NCI-H82 (cell line): ENCODE data around the gene EXOC3L1.

Source experiments
- DNase-seq: peaks from one replicate; lab custom pipeline; 2025; lab: John Stamatoyannopoulos, UW

EXOC3L1 gene

DNA sequence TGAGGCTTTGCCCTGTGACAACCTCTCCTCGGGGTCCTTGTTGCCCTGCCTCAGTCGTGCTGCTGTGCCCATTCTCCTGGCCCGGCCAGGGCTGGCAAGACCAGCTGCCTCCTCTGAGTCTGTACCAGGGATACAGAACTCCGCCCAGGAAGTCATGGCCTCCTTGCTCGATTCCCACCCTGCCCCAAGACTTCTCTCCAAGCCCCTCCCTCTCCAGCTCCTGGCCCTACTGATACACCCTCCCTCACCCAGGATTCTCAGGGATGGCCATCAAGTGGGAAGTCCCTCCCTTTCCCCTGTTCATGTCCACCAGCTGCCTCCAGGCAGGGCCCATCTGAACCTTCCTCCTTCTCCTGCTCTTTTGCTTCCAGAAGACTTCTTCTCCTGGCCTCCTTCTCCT lies 25.8 kb upstream of the EXOC3L1 start:
- DNase-seq: no peak

DNA sequence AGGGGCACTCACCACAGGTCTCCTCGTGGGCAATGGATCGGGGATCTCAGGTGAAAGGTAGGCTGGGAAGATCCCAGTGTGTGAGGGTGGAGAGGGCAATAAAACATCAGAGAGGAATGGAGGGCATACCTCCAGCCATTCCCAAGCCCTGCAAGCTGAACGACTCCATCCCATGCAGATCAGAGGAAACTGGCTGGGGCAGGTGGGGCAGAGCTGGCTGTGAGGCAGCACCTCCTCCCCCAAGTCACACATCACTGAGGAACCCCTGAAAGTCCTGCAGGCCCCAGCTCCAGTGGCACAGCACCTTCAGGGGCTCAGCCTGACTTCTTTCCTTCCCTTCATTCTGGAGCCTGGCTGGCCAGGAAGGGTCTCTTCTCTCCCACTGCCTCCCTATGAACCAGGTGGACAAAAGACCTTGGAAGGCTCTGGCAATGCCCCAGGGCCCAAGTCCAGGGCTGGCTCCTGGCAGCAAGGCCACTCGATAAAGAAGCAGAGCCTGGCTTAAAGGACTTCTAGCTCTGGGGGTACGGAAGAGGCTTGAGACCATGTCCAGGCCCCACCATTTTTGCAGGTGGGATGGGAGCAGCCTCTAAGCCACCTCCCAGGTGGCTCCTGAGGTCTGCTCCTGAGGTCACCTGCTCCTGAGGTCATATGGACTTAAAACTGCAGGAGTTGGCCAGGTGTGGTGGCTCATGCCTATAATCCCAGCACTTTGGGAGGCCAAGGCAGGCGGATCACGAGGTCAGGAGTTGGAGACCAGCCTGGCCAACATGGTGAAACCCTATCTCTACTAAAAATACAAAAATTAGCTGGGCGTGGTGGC lies 23.5 kb upstream of the EXOC3L1 start:
- no peak for DNase-seq

DNA sequence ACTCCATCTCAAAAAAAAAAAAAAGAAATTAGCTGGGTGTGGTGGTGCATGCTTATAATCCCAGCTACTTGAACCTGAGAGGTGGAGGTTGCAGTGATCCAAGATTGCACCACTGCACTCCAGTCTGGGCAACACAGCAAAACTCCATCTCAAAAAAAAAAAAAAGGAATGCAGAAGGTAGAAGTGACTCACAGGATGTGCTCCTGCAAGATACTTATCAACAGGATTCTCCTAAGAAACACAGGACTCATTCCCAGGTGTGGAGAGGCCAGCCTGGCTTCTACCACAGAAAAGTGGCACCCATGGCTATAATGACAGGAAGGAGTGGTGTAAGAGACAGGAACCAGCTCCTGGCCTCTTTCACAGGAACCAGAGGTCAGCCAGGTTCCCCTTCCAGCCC lies 22.8 kb upstream of the EXOC3L1 start:
- no peak for DNase-seq

DNA sequence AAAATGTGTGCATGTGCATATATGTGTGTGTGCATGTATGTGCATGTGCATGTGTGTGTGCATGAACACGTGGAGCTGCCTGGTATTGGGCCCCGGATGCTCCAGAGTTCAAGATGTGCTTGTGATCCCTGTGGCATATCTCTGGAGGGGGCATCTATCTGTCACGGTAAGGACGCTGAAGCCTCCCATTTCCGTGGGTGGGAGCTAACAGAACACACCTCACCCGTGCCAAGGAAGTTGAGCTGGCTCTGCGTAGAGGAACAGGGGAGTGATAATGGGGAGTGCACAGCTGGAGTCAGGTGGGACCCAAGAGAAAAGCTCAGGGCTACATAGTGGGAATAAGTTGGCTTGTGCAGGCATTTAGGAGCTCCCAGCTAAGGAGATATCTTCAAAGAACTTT lies 21.7 kb upstream of the EXOC3L1 start:
- DNase-seq: no peak

DNA sequence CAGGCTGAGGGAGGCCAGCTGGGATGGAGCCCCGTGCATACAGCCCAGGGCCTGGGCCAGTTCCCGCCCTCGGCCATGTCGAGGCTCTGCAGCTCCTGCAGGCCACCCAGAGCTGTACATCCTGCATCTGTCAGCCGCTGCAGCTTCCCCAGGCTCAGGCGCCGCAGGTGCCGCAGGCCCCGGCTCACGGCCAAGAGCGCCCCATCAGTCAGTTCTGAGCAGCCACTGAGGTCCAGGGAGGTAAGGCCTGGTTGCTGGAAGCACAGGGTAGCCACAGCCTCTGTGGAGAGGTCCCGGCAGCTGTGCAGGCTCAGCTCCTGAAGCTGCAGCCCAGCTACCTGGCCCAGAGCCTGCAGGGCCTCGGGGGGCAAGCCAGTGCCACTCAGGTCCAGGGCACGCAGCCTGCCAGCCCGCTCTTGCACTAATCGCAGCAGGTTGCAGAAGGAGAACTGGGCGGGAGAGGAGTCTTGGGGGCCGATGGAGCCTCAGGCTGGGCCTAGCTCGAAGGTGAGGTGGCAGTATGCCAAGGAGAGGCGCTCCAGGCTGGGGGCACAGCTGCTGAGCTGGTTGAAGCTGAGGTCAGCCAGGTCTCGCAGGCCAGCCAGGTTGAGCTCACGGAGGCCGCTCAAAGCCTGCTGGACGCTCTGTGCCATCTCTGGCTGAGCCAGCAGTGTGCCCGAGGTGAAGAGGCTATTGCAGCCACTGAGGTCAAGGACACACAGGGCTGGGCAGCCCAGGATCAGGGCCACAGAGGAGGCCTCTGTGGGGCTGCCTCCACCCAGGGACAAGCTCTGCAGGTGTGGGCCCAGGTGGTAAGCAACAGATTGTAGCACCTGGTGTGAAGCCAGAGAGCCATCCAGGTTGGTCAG lies 20.4 kb upstream of the EXOC3L1 start:
- DNase-seq: no peak

DNA sequence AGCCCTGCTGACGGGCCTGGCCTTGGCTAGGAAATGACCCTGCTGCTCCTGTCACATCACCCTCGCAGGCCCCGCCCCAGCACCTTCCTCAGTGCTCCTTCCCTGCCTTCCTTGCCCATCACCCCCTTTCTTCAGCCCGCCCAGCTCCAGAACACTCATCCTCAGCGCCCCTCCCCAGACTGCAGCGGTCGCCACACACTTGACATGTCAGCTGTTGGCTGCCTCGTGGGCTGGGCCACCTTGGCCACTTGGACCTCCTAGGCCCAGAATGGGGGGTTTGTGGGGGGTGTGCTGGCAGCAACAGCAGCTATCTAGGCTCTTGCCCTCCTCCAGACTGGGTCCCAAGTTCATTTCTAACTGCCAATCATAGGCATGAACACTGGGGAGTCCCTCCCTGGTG lies 19.6 kb upstream of the EXOC3L1 start:
- DNase-seq: no peak

DNA sequence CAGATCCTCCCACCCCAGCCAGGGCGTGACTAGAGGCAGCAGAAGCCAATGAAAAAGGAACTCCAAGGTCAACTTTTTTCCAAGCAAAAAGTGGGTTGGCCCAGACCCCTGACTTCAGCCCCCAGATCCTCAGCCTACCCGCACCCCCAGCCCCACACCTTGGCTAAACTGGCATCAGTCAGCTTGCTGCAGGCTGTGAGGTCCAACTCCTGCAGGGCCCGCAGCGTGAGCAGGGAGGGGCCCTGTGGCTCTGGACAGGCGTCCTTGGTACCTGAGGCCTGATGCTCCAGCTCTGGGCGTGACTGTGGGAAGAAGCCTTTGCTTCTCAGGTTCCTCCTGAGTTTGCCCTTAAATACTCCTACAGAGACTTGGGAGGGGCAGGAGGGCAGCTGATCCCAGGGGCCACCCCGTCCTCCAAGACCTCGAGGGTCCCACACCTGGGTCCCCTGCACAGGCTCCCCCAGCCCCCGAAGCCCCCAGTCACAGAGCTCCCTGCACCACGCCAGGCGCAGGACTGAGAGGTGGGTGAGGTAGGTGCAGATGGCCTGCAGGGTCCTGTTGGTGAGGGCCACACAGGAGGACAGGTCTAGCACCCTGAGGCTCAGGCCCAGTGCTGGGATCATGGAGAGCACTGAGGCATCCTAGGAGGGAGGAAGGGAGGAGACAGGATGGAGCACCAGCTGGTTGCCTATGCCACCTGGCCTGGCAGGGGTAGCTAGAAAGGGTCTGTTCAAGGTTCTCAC lies 18.4 kb upstream of the EXOC3L1 start:
- no peak for DNase-seq

DNA sequence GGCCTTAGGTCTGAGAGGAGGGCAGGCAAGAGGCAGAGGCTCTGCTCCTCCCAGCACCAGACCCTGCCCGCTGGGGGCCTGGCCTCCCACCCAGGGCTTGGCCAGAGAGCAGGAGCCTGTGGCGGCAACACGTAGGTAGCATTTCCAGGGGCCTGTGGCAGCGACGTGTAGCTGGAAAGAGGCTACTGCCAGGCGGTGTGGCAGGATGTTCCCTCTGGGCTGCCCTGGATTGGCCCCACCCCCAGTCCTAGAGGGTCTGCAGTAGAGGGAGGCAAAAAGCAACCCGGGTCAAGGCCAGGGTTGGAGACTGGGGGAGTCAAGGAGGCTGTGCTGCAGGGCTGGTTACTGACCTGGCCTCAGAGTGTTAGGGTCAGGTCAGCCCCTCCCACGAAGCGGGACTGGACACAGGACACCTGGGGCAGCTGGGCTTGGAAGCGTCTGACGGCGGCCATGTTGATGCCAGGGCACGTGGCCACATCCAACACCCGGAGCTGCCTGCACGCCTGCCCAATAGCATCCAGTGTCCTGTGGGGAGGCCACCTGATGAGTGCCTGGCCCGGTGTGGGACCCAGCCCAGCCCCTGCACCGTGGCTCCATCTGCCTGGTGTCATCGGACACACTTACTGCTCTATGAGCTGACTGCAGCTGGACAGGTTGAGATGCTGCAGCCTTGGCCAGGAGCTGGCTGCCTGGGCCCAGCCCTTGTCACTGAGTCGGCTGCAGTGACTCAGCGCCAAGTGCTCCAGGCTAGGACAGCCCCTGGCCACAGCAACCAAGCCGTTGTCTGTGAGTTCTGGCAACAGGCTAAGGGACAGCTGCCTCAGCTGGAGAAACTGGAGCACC lies 17.5 kb upstream of the EXOC3L1 start:
- DNase-seq: no peak

DNA sequence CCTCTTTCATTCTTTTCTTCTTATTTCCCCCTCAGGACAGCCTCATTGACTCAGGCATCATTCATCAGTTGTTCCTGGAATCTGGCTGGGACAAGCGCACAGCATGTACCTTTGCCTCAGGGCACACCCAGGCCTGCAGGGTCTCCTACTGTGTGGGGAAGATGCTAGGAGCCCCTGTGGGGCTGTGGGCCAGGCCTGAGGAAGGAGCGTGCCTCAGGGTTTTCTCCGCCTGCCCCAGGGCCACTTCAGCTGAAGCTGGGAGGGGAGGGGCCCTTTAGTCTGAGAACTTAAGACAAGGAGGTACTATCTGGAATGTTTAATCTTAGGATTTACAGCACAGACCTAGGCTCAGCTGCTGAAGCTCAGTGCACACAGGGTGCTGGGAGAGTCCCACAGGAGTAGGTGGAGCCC lies 16.9 kb upstream of the EXOC3L1 start:
- peak; percentile 28 for DNase-seq

DNA sequence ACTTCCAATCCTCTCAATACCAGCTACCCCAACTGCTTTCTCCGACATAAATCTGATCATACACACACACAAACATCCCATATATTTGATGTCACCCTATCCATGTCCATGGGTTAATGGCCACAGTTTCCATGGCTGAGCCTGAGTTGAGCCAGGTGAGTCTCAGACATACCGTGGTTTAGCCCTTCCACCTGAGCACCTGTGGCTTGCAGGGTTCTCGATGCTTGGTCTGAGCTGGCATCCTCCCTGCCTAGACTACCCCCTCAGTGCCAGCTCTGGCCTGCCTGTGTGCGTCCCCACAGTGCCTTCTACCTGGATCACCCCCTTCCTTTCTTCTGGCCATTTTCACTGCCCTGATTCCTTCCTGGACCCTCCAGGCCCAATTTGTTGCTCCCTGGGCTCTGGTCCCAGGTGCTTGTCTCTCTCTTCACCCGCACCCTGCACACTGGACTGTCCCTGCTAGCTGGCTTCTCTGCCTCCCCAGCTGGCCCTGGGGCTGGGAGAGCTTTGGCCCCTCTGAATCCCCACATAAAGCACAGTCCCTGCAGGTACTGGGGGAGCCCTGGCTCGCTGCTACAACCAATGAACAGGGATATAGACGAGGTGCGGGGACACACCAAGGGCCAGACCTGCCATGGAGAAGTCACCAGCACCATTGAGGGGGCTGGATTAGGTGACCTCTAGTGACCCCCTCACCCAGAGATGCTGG lies 16.3 kb upstream of the EXOC3L1 start:
- DNase-seq: no peak

DNA sequence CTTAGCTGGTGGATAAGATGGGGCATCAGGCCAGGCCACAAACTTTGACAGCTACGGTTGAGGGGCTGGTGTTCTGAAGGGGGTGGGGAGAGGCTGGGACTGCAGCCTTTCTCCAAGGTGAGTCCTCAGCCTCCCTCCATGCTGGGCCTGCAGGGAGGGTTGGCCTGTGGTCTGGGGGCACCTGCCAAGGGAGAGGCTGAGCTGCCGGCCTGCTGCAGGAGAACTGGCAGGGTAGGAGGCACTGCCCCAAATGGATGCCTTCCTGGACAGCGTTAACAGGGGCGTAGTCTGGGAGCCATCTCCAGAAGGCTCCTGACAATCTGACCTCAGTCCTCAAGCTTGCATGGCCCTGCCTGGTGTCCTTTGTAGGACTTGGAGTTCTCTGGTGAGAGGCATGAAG lies 14.1 kb upstream of the EXOC3L1 start:
- no peak for DNase-seq

DNA sequence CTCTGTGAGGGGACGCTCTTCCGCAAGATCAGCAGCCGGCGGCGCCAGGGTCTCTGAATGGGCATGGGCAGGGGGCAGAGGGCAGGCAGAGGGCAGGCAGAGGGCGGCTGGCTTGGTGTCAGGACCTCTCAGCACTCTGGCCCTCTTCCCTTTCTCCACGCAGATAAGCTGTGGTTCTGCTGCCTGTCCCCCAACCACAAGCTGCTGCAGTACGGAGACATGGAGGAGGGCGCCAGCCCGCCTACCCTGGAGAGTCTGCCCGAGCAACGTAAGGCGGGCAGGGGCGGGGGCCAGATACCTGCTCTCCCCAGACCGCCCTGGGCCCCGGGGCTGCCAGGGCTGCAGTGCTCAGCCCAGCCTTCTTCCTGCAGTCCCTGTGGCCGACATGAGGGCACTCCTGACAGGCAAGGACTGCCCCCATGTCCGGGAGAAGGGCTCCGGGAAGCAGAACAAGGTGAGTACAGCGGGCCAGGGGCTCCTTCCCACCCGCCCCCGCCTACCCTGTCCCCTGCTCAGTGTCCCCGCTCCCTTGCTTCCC lies 13.1 kb upstream of the EXOC3L1 start:
- DNase-seq: no peak

DNA sequence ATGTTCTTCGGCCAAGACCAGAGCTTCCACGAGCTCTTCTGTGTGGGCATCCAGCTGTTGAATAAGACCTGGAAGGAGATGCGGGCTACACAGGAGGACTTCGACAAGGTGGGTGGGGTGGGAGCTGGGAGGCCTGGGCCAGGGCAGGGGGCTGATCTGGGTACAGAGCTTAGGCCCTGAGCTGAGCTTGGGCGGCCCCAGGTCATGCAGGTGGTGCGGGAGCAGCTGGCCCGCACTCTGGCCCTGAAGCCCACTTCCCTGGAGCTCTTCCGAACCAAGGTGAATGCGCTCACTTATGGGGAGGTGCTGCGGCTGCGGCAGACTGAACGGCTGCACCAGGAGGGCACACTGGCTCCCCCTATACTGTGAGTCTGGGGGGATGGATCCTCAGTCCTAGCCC lies 12.5 kb upstream of the EXOC3L1 start:
- no peak for DNase-seq

DNA sequence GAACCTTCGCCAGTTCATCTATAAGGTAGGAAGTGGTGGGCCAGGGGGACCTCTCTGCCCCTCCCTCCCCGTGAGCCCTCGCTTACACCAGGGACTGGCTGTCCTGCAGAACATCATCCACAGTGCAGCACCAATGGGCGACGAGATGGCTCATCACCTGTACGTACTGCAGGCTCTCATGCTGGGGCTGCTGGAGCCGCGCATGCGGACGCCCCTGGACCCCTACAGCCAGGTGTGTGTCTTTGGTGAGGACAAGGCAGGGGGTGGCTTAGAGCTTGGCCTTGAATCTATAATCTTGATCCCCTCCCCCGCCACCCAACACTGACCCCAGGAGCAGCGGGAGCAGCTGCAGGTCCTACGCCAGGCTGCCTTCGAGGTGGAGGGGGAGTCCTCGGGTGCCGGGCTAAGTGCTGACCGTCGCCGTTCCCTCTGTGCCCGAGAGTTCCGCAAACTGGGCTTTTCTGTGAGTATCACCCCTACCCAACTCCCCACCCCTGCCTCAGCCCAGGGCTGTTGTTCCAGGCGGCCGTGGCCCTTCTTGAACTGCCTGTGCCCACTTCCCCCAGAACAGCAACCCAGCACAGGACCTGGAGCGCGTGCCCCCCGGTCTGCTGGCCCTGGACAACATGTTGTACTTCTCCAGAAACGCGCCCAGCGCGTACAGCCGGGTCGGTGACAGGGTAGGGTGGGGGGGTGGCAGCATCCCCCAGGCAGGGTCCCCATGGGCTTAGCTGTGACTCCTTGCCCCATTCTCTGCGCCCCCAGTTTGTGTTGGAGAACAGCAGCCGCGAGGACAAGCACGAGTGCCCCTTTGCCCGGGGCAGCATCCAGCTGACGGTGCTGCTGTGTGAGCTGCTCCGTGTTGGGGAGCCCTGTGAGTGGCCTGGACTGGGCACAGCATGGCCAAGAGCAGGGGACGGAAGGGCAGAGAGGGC lies 11.7 kb upstream of the EXOC3L1 start:
- DNase-seq: no peak

DNA sequence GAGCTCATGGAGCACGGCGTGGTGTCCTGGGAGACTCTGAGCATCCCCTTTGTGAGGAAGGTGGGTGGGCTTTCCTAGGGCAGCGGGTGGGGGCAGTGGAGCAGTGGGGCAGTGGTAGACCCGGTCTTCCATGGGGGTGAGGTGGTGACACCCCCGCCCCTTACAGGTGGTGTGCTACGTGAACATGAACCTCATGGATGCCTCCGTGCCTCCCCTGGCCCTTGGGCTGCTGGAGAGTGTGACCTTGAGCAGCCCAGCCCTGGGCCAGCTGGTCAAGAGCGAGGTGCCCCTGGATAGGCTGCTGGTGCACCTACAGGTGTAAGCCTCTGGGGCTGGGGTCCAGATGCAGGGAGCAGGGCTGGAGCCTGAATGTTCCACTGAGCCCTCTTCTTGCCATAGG lies 10.6 kb upstream of the EXOC3L1 start:
- no peak for DNase-seq

DNA sequence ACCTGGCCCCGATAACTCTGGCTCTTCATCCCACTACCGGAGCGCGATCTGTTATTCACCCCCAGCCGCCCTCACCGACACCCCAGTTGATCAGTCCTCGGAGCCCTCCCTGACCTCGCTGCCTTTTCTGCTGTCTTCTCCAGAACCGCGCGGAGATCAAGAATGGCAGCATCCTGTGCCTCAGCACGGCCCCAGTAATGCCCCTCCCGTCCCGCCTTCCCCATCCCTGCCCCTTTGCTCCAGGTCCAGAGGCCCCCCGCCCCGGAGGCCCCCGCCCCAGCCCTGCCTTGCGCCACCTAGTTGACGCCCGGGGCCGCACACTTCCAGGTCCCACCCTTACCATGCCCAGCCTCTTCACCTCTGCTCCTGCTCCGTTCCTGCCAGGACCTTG lies 9.9 kb upstream of the EXOC3L1 start:
- no peak for DNase-seq

DNA sequence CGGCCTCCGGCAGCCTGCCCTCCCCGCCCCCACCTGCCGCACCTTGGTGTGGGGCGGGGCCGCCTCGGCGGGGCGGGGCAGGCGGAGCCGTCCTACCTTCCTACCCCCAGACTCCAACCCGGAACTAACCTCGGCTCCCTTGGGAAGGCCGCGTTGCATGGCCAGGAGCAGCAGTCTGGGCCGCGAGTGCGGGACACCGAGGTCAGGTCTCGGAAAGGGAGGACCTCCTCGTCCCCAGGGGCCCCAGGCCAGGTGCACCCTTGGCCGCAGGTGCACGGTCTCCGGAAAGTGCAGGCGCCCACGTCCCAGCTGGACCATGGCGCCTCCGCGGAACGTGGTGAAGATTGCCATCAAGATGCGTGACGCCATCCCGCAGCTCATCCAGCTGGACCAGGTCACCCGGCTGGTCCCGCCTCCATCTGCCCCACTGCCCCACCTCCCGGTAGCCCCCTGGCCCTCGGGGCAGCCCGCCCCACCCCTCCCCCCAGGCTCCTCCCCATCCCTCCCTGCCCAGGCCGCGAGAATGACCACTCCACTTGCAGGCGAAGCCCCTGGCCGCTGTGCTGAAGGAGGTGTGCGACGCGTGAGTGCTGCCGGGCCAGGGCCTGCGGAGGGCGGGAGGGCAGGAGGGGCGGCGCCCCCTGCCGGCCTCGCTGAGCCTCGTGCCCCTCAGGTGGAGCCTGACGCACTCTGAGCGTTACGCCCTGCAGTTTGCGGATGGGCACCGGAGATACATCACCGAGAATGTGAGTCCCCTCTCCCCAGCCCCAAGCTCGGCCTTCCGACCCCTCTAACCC lies 9.3 kb upstream of the EXOC3L1 start, which contains the start of gene ELMO3:
Gene ELMO3, plus strand, starts transcription at position 121 of the 797 bp plus-strand sequence. Its CDS starts 196 bp downstream, at position 317.
- DNase-seq: no peak

DNA sequence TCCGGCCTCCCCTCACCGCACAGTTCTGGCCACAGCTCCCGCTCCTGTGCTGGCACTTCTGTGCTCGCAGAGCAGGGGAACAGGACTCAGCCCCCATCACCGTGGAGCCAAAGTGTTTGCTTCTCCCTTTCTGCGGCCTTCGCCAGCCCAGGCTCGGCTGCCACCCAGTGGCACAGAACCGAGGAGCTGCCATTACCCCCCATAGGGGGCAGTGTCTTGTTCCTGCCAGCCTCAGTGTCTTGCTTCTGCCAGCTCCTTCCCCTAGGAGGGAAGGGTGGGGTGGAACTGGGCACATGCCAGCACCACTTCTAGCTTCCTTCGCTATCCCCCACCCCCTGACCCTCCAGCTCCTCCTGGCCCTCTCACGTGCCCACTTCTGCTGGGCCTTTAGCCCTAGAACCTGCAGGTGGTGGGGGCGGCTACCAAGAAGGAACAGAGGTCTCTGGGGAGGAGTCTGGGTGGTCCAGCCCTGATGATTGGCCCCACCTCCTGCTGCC lies 8.3 kb upstream of the EXOC3L1 start:
- DNase-seq: no peak
